Measurements from ENCODE around the gene MAB21L4.

MAB21L4 gene

DNA sequence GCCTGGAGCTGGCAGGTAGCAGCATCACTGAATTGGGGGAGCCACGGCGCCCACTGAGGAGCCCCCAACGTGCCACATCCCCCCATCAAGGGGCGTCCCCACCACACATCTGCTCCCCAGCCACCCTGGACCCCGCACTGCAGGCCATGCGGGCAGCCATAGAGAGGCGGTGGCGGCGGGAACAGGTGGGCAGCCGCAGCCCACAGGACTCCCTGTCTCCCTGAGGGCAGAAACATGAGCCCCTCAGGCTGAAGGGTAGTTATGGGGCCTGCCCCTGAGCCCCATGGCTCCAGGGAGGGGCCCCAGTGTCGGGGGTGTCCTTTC lies 36.7 kb upstream of the MAB21L4 start:
- no peak for TF ChIP-seq ZFX (IDR thresholded peaks at IDR 0.05; ENCODE audit: borderline replicate concordance)
- TF ChIP-seq, protein P1, sequence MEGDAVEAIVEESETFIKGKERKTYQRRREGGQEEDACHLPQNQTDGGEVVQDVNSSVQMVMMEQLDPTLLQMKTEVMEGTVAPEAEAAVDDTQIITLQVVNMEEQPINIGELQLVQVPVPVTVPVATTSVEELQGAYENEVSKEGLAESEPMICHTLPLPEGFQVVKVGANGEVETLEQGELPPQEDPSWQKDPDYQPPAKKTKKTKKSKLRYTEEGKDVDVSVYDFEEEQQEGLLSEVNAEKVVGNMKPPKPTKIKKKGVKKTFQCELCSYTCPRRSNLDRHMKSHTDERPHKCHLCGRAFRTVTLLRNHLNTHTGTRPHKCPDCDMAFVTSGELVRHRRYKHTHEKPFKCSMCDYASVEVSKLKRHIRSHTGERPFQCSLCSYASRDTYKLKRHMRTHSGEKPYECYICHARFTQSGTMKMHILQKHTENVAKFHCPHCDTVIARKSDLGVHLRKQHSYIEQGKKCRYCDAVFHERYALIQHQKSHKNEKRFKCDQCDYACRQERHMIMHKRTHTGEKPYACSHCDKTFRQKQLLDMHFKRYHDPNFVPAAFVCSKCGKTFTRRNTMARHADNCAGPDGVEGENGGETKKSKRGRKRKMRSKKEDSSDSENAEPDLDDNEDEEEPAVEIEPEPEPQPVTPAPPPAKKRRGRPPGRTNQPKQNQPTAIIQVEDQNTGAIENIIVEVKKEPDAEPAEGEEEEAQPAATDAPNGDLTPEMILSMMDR (IDR thresholded peaks at IDR 0.05): no peak
- no peak overlapping the region for H3K27ac ChIP-seq

DNA sequence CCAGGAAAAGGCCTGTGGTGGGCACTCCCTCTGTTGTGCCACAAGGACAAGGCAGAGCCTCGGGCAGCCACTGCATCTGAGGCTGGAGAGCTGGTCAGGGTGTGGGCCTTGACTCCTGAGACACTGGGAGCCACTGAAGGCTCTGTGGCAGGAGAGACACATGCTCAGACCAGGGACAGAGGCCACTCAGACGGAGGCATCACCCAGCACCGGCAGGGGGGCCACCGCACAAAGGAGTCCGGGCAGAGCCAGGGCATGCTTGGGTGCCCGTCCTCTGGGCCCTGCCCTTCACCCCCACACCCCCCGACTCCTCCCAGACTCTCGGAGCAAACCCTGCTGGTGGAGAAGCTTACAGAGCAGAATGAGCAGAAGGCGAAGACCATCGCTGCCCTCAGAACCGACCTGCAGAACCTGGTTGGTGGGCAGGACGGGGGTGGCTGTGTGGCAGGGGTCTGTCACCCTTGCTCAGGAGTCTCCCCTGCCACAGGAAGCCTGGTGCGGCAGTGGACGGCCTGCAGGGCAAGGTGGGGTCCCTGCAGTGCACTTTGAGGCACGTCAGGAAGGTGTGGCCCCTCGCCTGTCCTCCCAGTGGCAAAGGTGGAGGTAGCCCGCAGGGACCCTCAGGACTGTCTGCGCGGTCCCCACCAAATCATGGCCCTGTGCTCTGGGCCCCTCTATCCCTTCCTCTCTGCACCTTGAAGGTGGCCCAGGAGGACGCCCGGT lies 36.2 kb upstream of the MAB21L4 start:
- no peak overlapping the region for H3K27ac ChIP-seq
- TF ChIP-seq ZFX (IDR thresholded peaks at IDR 0.05; ENCODE audit: borderline replicate concordance): no peak
- TF ChIP-seq, protein P1 (IDR thresholded peaks at IDR 0.05): no peak

DNA sequence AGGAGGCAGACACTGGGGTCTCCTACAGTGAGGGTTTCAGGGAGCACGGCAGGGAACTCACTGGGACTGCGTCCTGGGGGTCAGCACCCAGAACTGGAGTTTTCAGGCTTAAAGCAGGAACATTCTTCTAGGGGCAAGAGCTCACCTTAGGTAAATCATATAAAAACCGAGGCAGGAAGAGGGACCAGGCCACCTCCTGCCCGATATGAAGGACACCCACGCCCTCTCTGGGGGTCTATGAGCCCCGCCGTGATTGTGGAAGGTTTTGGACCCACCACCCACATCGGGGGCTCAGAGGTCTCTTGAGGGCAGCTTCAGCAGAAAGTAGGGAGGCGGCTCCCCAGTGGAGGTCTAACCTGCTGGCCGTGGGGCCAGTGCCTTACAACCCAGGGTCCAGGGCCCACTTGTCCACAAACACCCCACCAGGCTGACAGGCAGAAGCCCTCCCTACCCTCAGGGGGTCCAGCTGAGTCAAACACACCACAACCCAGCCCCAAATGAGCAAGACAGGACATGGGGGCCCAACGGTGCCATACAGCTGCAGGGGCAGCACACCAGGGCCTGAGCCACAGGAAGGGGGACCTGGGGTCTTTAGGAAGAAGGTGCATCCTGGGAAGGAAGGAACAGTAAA lies 35.5 kb upstream of the MAB21L4 start:
- no peak overlapping the region for H3K27ac ChIP-seq
- TF ChIP-seq ZFX (IDR thresholded peaks at IDR 0.05; ENCODE audit: borderline replicate concordance): no peak
- TF ChIP-seq, protein P1 (IDR thresholded peaks at IDR 0.05): no peak

DNA sequence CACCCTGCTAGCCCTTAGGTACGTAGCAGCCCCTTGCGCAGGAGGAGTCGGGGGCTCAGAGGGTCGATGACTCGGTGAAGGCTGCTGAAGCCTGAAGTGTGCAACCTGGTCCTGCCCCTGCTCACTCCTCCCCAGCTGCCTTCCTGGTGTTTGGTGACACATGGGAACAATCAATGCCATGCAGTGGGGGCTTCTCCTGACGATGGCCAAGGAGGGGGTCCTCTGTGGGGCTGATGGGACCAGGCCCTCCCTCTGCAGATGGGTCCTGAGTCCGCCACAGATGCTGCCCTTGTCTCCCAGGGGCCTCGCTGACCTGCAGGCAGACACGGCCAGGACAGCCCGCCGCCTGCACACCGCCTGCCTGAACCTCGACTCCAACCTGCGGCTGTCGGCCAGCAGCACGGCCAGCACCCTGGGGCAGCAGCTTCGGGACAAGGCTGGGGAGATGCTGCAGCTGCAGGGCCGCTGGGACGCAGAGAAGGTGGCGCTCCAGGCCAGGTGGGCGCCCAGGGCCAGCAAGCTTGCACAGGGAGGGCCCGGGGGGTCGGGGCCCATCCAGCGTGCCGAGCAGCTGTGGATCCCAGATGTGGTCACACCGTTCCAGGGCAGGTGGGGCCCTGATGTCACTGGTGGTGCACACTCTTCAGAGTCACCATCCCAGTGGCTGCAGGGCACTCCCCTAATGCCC lies 34.8 kb upstream of the MAB21L4 start:
- TF ChIP-seq, protein P1 (IDR thresholded peaks at IDR 0.05): no peak
- no peak for TF ChIP-seq ZFX (IDR thresholded peaks at IDR 0.05; ENCODE audit: borderline replicate concordance)
- H3K27ac ChIP-seq: no peak overlapping the region

DNA sequence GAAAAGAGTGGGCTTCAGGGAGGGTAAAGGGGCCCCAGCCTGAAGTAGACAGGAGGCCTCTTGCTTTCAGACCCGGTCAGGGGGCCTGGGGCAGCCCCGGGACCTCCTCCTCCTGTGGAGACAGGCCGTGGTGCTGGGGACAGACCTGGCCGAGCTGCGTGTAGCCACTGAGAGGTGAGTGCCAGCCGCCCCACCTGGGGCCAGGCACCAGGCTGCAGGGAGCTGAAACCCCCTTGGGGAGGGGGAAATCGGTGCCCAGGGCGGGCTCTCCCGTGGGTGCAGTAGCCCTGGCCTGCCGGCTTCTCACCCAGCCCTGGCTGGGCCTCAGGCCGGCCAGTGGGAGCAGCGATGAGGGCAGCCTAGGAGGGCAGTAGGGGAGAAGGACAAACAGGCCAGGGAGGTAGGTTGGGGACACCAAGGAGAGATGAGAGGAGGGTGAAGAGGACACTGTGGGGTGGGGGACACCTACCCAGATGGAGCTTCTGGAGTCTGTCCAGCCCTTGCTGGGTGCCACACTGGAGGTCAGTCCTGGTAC lies 34.2 kb upstream of the MAB21L4 start:
- H3K27ac ChIP-seq: no peak overlapping the region
- TF ChIP-seq, protein P1 (IDR thresholded peaks at IDR 0.05): no peak
- TF ChIP-seq ZFX (IDR thresholded peaks at IDR 0.05; ENCODE audit: borderline replicate concordance): no peak

DNA sequence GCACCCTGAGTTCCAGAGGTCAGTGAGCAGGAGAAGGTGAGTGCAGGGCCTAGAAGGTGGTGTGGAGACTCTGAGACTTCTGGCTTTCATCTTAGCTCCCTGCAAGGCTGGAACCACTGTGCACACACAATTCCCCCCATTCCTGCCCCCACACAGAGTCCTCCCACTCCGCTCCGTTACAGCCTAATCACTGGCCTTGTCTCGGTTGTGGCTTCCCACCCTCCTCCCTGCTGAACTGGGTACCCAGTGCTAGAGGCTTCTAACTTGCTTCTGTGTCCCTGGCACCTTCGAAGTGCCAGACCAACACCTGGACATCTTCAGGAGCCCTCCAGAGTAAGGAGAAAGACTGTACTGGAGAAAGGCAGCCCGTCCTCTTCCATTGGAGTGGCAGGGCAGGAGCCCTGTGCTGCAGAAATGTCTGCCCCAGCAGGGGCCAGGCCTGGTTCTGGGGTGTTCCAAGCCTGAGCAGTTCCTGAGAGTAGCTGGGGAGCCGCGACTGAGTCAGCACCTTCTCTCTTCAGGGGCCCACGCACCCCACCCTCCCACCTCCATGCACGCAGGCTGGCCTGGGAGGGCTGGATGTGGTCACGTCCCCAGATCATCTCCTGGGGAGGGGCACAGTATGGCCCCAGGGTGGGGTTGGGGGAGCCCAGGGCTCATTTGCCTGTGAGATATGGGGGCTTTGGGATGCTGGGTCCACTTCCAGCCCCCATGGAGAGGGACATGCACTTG lies 33.6 kb upstream of the MAB21L4 start:
- TF ChIP-seq, protein P1 (IDR thresholded peaks at IDR 0.05): no peak

More for the DNA sequence above, 33.6 kb upstream of the MAB21L4 start:
- no peak overlapping the region for H3K27ac ChIP-seq

Data from 22Rv1 (cell line).